GM12892 (cell line): ENCODE measurements around the gene KCNT1.

Experiments
- POLR2A ChIP-seq: IDR thresholded peaks from 2 replicates; pipeline ENCODE4 v1.6.1; 2011; ENCODE audit warnings: low read depth, low read length, control low read depth
- POLR2AphosphoS5 ChIP-seq: IDR thresholded peaks from 2 replicates; pipeline ENCODE4 v1.6.1; 2011; ENCODE audit warnings: low read depth, low read length, control low read depth
- TAF1 ChIP-seq: IDR thresholded peaks from 2 replicates; pipeline ENCODE4 v1.6.1; 2011; ENCODE audit warnings: low read depth, mild to moderate bottlenecking, control low read depth, low read length, borderline replicate concordance

DNA sequence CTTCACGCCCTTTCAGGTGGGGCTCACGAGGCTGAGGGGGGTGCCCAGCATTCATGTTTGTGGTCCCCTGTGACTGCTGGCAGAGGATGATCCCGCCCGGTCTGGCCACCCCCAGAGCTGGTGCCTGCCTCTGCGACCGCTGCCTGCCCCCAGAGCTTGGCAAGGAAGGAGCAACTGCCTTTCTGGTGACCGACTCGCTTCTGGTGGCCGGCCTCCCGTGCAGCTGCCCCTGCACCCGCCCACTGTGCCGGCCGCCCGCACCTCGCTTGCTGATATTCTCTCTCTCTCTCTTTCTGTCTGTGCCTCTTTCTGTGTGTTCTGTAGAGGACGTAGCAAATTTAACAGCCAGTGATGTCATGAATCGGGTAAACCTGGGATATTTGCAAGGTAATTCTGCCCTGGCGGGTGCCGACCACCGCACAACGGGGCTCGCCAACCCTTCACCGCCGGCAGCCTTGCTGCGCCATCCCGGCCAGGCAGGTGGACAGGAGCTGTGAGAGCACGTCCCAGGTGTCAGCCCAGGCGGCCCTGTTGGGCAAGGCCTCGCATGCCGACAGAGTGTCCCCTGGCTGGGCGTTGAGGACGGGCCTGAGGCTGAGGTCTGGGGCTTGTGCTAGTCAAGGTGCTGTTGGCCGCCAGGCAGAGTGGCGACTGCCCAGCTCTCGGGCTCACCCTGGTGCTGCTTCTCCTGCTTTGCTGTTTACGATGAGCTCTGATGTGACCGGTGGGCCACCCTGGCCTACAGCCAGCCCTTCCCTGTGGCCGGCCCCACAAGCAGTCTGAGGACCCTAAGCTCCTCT is 86.0 kb downstream of the KCNT1 start:
- TF ChIP-seq TAF1 (no peak), POLR2A (no peak), POLR2AphosphoS5 (no peak)
